Hepatocyte (in vitro differentiated cells): ENCODE results near the gene CNDP1. TPM values are rescaled to one million over a fixed set of nuclear protein-coding genes. Genes with fewer than 3 reads are reported as not detected.

ENCODE experiments used
- DNase-seq: peaks from one replicate; pipeline ENCODE4 v3.0.0-alpha.2; 2016; ENCODE audit warnings: low spot score
- H2AFZ ChIP-seq: fragments of 200-600 bp; sonication (generic); 2 replicates; pipeline ENCODE4 v1.6.0; 2016; ENCODE audit warnings: antibody characterized with exemption, mild to moderate bottlenecking
- H3K27ac ChIP-seq: fragments of 200-600 bp; sonication (generic); 2 replicates; pipeline ENCODE4 v1.5.1; 2016; ENCODE audit warnings: mild to moderate bottlenecking
- H3K27me3 ChIP-seq: fragments of 200-600 bp; sonication (generic); 2 replicates; pipeline ENCODE4 v1.6.1; 2016
- H3K36me3 ChIP-seq: fragments of 200-600 bp; sonication (generic); replicated peaks from 2 replicates; pipeline ENCODE4 v1.5.1; 2016; ENCODE audit warnings: low read depth; ENCODE audit not compliant: insufficient read depth
- H3K4me1 ChIP-seq: fragments of 200-600 bp; sonication (generic); 2 replicates; pipeline ENCODE4 v1.5.1; 2016; ENCODE audit warnings: mild to moderate bottlenecking, moderate library complexity; ENCODE audit not compliant: insufficient read depth
- H3K4me2 ChIP-seq: fragments of 200-600 bp; sonication (generic); 2 replicates; pipeline ENCODE4 v1.6.0; 2016
- H3K4me3 ChIP-seq: fragments of 200-600 bp; sonication (generic); 2 replicates; pipeline ENCODE4 v1.5.1; 2016; ENCODE audit warnings: mild to moderate bottlenecking
- H3K79me2 ChIP-seq: fragments of 200-600 bp; sonication (generic); 2 replicates; pipeline ENCODE4 v1.6.0; 2017; ENCODE audit warnings: mild to moderate bottlenecking
- H3K9me2 ChIP-seq: fragments of 200-600 bp; sonication (generic); replicated peaks from 2 replicates; pipeline ENCODE4 v1.6.0; 2017; ENCODE audit warnings: mild to moderate bottlenecking; ENCODE audit not compliant: insufficient read depth
- H3K9me3 ChIP-seq: fragments of 200-600 bp; sonication (generic); 2 replicates; pipeline ENCODE4 v1.5.1; 2016; ENCODE audit warnings: low read depth, mild to moderate bottlenecking
- H4K20me1 ChIP-seq: fragments of 200-600 bp; sonication (generic); 2 replicates; pipeline ENCODE4 v1.6.0; 2016; ENCODE audit warnings: mild to moderate bottlenecking; ENCODE audit not compliant: insufficient read depth, poor library complexity, severe bottlenecking
- CTCF ChIP-seq: fragments of 200-600 bp; sonication (generic); IDR thresholded peaks from 2 replicates; pipeline ENCODE4 v1.5.1; 2016; ENCODE audit warnings: antibody characterized with exemption, mild to moderate bottlenecking; ENCODE audit not compliant: poor library complexity
- EZH2 ChIP-seq: fragments of 200-600 bp; sonication (generic); IDR thresholded peaks from 2 replicates; pipeline ENCODE4 v1.6.1; 2016; ENCODE audit warnings: antibody characterized with exemption, mild to moderate bottlenecking, borderline replicate concordance
- EZH2phosphoT487 ChIP-seq: fragments of 200-600 bp; sonication (generic); IDR thresholded peaks from one replicate; pipeline ENCODE4 v1.6.1; 2018; ENCODE audit warnings: antibody characterized with exemption, mild to moderate bottlenecking, low read depth, moderate library complexity; ENCODE audit not compliant: unreplicated experiment, severe bottlenecking
- WGBS: methylation state at CpG from one replicate; pipeline ENCODE4 v1.1.6; 2016; ENCODE audit warnings: low lambda C conversion rate; ENCODE audit errors: missing lambda C conversion rate; 5-methylcytosine and 5-hydroxymethylcytosine counted together
- polyA plus RNA-seq: library from polyadenylated mRNA; unstranded; fragments of >200 nt; fragmentation: Nextera tagmentation; extraction: Ambion mirVana; gene quantifications from 2 replicates; pipeline ENCODE4 v1.2.1, GENCODE V29; 2016
- total RNA-seq: library from RNA; depleted of rRNA; stranded (reverse); fragments of >200 nt; gene quantifications from 2 replicates; pipeline ENCODE4 v1.2.3, GENCODE V29; 2014

The CNDP1 gene
- total and polyA plus RNA-seq, 2 experiments from 2014 or later, result 0.74 TPM; not detected in 1

- Histone ChIP-seq H4K20me1 (no peaks in the 10 kb centered on the region), H3K36me3 (no peaks in the 10 kb centered on the region), H3K9me3 (no peaks in the 10 kb centered on the region), H3K4me3 (no peak overlapping the region), H2AFZ (no peak overlapping the region), H3K4me1 (peaks cover 4% of the 10 kb centered on the region), H3K4me2 (no peak overlapping the region), H3K27ac (no peak overlapping the region), H3K9me2 (no peaks in the 10 kb centered on the region), H3K79me2 (peaks cover 77% of the 10 kb centered on the region), H3K27me3 (no peaks in the 10 kb centered on the region)
- DNase-seq, result no peak
- 89% methylated on average over 3 of the region's 3 CpGs for WGBS
- TF ChIP-seq CTCF (no peak), EZH2phosphoT487 (no peak), EZH2 (no peak)
Measured at GRCh38 chr18:74609535-74609934, 75.2 kb downstream of the CNDP1 start.

- H3K4me1 ChIP-seq, result peaks cover 4% of the 10 kb centered on the region
- DNase-seq, result no peak
- no peak for TF ChIP-seq EZH2
- no peak for TF ChIP-seq CTCF
- no peak for TF ChIP-seq EZH2phosphoT487
- no peak overlapping the region for H2AFZ ChIP-seq
- peaks cover 76% of the 10 kb centered on the region for H3K79me2 ChIP-seq
- no peaks in the 10 kb centered on the region for H3K9me3 ChIP-seq
- no peak overlapping the region for H3K4me2 ChIP-seq
- H3K27ac ChIP-seq, result no peak overlapping the region
- H3K27me3 ChIP-seq, result no peaks in the 10 kb centered on the region
- H3K4me3 ChIP-seq, result no peak overlapping the region
- H4K20me1 ChIP-seq, result no peaks in the 10 kb centered on the region
- no peaks in the 10 kb centered on the region for H3K36me3 ChIP-seq
- WGBS, result 84% methylated on average over 7 of the region's 7 CpGs
- H3K9me2 ChIP-seq, result no peaks in the 10 kb centered on the region
Measured at GRCh38 chr18:74610051-74610615, 75.8 kb downstream of the CNDP1 start.

- H3K27me3 ChIP-seq, result no peaks in the 10 kb centered on the region
- H3K36me3 ChIP-seq, result no peaks in the 10 kb centered on the region
- peaks cover 69% of the 10 kb centered on the region for H3K79me2 ChIP-seq
- 90% methylated on average over 1 of the region's 1 CpG for WGBS
- H3K4me3 ChIP-seq, result no peak overlapping the region
- no peaks in the 10 kb centered on the region for H3K9me3 ChIP-seq
- TF ChIP-seq EZH2phosphoT487 (no peak), CTCF (no peak), EZH2 (no peak)
- no peaks in the 10 kb centered on the region for H4K20me1 ChIP-seq
- no peak overlapping the region for H3K27ac ChIP-seq
- no peak for DNase-seq
- H3K9me2 ChIP-seq, result no peaks in the 10 kb centered on the region
- no peak overlapping the region for H2AFZ ChIP-seq
- H3K4me2 ChIP-seq, result no peak overlapping the region
- H3K4me1 ChIP-seq, result peaks cover 4% of the 10 kb centered on the region
Measured at GRCh38 chr18:74610860-74611259, 76.6 kb downstream of the CNDP1 start.

GRCh38 chr18:74611765-74612164, 77.5 kb downstream of the CNDP1 start:
- H3K27ac ChIP-seq, result no peak overlapping the region
- peaks cover 4% of the 10 kb centered on the region for H3K4me1 ChIP-seq
- no peak overlapping the region for H3K4me2 ChIP-seq
- DNase-seq, result no peak
- no peaks in the 10 kb centered on the region for H3K36me3 ChIP-seq
- TF ChIP-seq CTCF (no peak), EZH2phosphoT487 (no peak), EZH2 (no peak)
- H3K27me3 ChIP-seq, result no peaks in the 10 kb centered on the region
- peaks cover 62% of the 10 kb centered on the region for H3K79me2 ChIP-seq
- 90% methylated on average over 4 of the region's 4 CpGs for WGBS
- no peak overlapping the region for H3K4me3 ChIP-seq
- no peak overlapping the region for H2AFZ ChIP-seq
- no peaks in the 10 kb centered on the region for H3K9me3 ChIP-seq
- no peaks in the 10 kb centered on the region for H4K20me1 ChIP-seq
- no peaks in the 10 kb centered on the region for H3K9me2 ChIP-seq
